ENCODE results near the gene DTWD2. TPM values are rescaled to one million over a fixed set of nuclear protein-coding genes. Genes with fewer than 3 reads are reported as not detected.

Gene DTWD2
- total RNA-seq, 1 experiment from 2014 or later = 12.3 TPM

DNA sequence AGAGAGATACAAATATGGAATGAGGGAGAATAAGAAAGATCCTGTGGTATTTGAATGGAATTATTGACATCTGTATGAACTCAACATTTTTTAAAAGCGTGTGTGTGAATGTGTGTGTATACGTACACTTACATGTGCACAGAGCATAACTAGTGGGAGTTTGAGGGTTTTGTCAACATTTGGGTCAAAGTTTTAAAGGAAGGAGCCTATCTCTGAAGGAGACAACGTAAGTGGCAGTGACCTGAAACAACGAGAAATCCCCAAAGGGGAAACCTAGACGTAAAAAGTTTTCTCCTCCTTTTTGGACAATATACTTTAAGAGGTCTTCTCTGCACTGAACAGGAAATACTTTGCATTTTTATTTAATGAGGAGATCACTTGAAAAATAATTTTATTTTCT lies 40.2 kb upstream of the DTWD2 start:
- BruUV-seq (replicated peaks) = no TSS peak
- no peak overlapping the region for H3K4me3 Mint-ChIP-seq (ENCODE audit: low read depth, unreplicated experiment)
- intact Hi-C loops (cut with micrococcal nuclease; ENCODE audit: unreplicated experiment) = loop anchor here (10.0 kb wide), 1 partner anchor 276 kb away; no protein-coding TSS in a partner anchor
- no peak overlapping the region for H3K27ac Mint-ChIP-seq (ENCODE audit: unreplicated experiment)
- no peak for DNase-seq
- TF ChIP-seq, protein P1, sequence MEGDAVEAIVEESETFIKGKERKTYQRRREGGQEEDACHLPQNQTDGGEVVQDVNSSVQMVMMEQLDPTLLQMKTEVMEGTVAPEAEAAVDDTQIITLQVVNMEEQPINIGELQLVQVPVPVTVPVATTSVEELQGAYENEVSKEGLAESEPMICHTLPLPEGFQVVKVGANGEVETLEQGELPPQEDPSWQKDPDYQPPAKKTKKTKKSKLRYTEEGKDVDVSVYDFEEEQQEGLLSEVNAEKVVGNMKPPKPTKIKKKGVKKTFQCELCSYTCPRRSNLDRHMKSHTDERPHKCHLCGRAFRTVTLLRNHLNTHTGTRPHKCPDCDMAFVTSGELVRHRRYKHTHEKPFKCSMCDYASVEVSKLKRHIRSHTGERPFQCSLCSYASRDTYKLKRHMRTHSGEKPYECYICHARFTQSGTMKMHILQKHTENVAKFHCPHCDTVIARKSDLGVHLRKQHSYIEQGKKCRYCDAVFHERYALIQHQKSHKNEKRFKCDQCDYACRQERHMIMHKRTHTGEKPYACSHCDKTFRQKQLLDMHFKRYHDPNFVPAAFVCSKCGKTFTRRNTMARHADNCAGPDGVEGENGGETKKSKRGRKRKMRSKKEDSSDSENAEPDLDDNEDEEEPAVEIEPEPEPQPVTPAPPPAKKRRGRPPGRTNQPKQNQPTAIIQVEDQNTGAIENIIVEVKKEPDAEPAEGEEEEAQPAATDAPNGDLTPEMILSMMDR (IDR thresholded peaks at IDR 0.05; ENCODE audit: unreplicated experiment) = no peak
- peaks cover 8% of the 10 kb centered on the region for H3K4me1 Mint-ChIP-seq (ENCODE audit: low read depth, unreplicated experiment)
- no peaks in the 10 kb centered on the region for H3K27me3 Mint-ChIP-seq (ENCODE audit: unreplicated experiment)
- CTCF ChIA-PET = interaction anchor here (0.7 kb wide), 1 partner anchor 16 kb away, joined by 3 read pairs; no protein-coding TSS in a partner anchor
- H3K9me3 Mint-ChIP-seq (ENCODE audit: low read depth, unreplicated experiment) = no peaks in the 10 kb centered on the region
- H3K36me3 Mint-ChIP-seq (ENCODE audit: insufficient read depth, unreplicated experiment) = no peaks in the 10 kb centered on the region

DNA sequence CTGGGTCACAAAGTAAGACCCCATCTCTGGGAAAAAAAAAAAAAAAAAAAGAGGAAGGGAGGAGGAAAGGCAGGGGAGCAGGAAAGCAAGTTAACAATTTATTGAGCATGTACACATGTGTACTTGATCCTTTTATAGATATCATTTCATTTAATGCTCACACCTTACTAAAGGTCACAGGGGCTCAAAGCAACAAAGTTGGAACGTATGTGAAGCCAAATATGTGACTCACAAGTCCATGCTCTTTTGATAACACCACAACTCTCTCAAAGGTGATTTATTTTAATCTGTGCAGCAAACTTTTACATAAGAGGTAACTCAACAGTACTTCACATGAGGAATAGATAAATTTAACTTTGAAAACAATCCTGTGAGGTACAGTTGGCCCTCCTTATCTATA lies 34.4 kb upstream of the DTWD2 start:
- no TSS peak for BruUV-seq (replicated peaks)
- Mint-ChIP-seq H3K4me1 (ENCODE audit: low read depth, unreplicated experiment) (peaks cover 9% of the 10 kb centered on the region), H3K27me3 (ENCODE audit: unreplicated experiment) (no peaks in the 10 kb centered on the region), H3K27ac (ENCODE audit: unreplicated experiment) (no peak overlapping the region), H3K36me3 (ENCODE audit: insufficient read depth, unreplicated experiment) (no peaks in the 10 kb centered on the region), H3K9me3 (ENCODE audit: low read depth, unreplicated experiment) (no peaks in the 10 kb centered on the region), H3K4me3 (ENCODE audit: low read depth, unreplicated experiment) (no peak overlapping the region)
- TF ChIP-seq, protein P1 (IDR thresholded peaks at IDR 0.05; ENCODE audit: unreplicated experiment) = no peak
- intact Hi-C loops (cut with micrococcal nuclease; ENCODE audit: unreplicated experiment) = loop anchor here (1.0 to 10.0 kb wide), 4 partner anchors 110 to 720 kb away; no protein-coding TSS in a partner anchor
- DNase-seq = no peak
- CTCF ChIA-PET = interaction anchor here (0.9 to 1.8 kb wide), 5 partner anchors 34 to 396 kb away, joined by 3 to 29 read pairs (median 5); partner anchors contain the start of genes DMXL1 and DTWD2

DNA sequence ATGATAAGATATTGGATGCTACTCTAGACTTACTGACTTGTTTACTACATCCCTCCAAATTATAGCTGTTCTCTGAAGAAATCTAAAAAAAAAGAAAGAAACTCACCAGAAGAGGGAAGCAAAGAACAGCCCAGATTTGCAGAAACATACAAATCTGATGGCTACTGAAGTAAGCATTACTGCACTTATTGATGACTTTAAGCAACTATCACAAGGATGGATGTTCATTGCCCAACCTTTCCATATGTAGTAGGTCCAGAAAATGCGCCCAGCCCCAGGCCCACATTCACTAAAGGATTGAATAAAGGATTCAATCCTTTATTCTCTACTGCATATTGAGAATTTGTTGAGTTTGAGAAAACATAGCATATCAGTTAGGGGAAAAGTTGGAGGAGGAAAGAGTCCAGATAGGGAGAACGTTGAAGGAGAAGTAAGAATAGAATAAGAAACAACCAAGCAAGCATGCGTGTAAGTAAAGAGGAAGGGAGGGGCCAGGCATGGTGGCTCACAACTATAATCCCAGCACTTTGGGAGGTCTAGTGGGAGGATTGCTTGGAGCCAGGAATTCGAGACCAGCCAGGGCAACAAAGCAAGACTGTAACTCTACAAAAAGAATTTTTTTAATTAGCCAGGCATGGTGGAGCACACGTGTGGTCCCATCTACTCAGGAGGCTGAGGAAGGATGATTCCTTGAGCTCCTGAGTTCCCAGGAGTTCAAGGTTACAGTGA lies 33.8 kb upstream of the DTWD2 start:
- Mint-ChIP-seq H3K4me3 (ENCODE audit: low read depth, unreplicated experiment) (no peak overlapping the region), H3K9me3 (ENCODE audit: low read depth, unreplicated experiment) (no peaks in the 10 kb centered on the region), H3K4me1 (ENCODE audit: low read depth, unreplicated experiment) (peaks cover 9% of the 10 kb centered on the region), H3K27me3 (ENCODE audit: unreplicated experiment) (no peaks in the 10 kb centered on the region), H3K27ac (ENCODE audit: unreplicated experiment) (no peak overlapping the region), H3K36me3 (ENCODE audit: insufficient read depth, unreplicated experiment) (no peaks in the 10 kb centered on the region)
- DNase-seq = no peak
- CTCF ChIA-PET = interaction anchor here (0.9 to 1.8 kb wide), 8 partner anchors 34 to 412 kb away, joined by 3 to 29 read pairs (median 4); partner anchors contain the start of genes DMXL1 and DTWD2
- no TSS peak for BruUV-seq (replicated peaks)
- TF ChIP-seq, protein P1 (IDR thresholded peaks at IDR 0.05; ENCODE audit: unreplicated experiment) = peak; percentile 34
- intact Hi-C loops (cut with micrococcal nuclease; ENCODE audit: unreplicated experiment) = loop anchor here (1.0 to 10.0 kb wide), 4 partner anchors 110 to 720 kb away; no protein-coding TSS in a partner anchor

DNA sequence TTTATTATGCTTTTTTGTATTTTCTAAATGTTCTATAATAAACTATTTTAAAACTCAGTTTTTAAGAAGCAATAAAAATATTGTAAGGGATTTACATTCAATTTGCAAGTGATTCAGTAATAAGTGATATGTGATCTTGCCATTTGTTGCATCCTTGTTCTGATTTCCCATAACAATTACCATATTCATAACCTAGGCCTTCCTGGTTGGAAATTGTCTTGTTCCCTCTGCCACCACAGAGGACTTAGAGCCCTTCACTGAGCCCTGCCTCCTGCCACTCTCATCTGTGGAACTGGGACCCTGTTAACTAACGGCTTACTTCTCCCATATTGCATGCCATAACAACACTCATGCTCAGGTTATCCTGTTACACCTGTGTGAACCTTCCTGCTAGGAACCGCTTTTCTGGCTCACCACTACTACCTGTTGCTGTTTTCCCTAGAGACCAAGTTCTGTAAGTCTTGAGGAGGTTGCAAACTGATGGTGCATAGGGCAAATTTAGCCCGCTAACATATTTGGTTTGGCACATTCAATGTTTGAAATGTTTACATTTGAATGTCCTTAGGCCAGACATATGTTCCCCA lies 32.9 kb upstream of the DTWD2 start:
- CTCF ChIA-PET = interaction anchor here (1.0 to 1.8 kb wide), 7 partner anchors 33 to 413 kb away, joined by 3 to 29 read pairs (median 4); partner anchors contain the start of genes DMXL1 and DTWD2
- no peak for DNase-seq
- no TSS peak for BruUV-seq (replicated peaks)
- TF ChIP-seq, protein P1 (IDR thresholded peaks at IDR 0.05; ENCODE audit: unreplicated experiment) = no peak
- Mint-ChIP-seq H3K4me3 (ENCODE audit: low read depth, unreplicated experiment) (no peak overlapping the region), H3K9me3 (ENCODE audit: low read depth, unreplicated experiment) (no peaks in the 10 kb centered on the region), H3K4me1 (ENCODE audit: low read depth, unreplicated experiment) (peaks cover 9% of the 10 kb centered on the region), H3K36me3 (ENCODE audit: insufficient read depth, unreplicated experiment) (no peaks in the 10 kb centered on the region), H3K27me3 (ENCODE audit: unreplicated experiment) (no peaks in the 10 kb centered on the region), H3K27ac (ENCODE audit: unreplicated experiment) (no peak overlapping the region)
- intact Hi-C loops (cut with micrococcal nuclease; ENCODE audit: unreplicated experiment) = loop anchor here (5.0 to 10.0 kb wide), 3 partner anchors 111 to 721 kb away; no protein-coding TSS in a partner anchor
